Neutrophil (primary cell): Measurements from ENCODE around the gene DAZAP1.

Experiments
- H3K27ac ChIP-seq: fragments of 200-600 bp; sonication (generic); 2 replicates; pipeline ENCODE4 v1.5.1; 2016; ENCODE audit warnings: mild to moderate bottlenecking, moderate library complexity
- H3K27me3 ChIP-seq: fragments of 200-600 bp; sonication (generic); 2 replicates; pipeline ENCODE4 v1.6.0; 2016; ENCODE audit warnings: mild to moderate bottlenecking
- H3K36me3 ChIP-seq: fragments of 200-600 bp; sonication (generic); 2 replicates; pipeline ENCODE4 v1.5.1; 2017
- H3K4me1 ChIP-seq, 2 experiments: fragments of 200-600 bp in 1 of 2; sonication (generic) in 1 of 2; 1 replicate in 1 of 2; 2 replicates in 1 of 2; pipeline versions ENCODE4 v1.5.1 to v1.6.1; 2013 to 2016; ENCODE audit warnings: low read depth in 1 of 2, low read length in 1 of 2, mild to moderate bottlenecking in 1 of 2, moderate library complexity in 1 of 2; ENCODE audit not compliant: control insufficient read depth in 1 of 2, insufficient read depth in 1 of 2
- H3K4me3 ChIP-seq, 2 experiments: fragments of 200-600 bp in 1 of 2; sonication (generic) in 1 of 2; 1 replicate in 1 of 2; 2 replicates in 1 of 2; pipeline ENCODE4 v1.5.1; 2013 to 2016; ENCODE audit warnings: low read depth in 1 of 2, low read length in 1 of 2, mild to moderate bottlenecking in 1 of 2, moderate library complexity in 1 of 2
- H3K9me3 ChIP-seq: fragments of 200-600 bp; sonication (generic); 2 replicates; pipeline ENCODE4 v1.5.1; 2016
- TF ChIP-seq, protein P1 (sequence below): fragments of 200-600 bp; sonication (generic); IDR thresholded peaks from 2 replicates; pipeline ENCODE4 v1.5.1; 2016; ENCODE audit warnings: antibody characterized with exemption

DAZAP1 gene

DNA sequence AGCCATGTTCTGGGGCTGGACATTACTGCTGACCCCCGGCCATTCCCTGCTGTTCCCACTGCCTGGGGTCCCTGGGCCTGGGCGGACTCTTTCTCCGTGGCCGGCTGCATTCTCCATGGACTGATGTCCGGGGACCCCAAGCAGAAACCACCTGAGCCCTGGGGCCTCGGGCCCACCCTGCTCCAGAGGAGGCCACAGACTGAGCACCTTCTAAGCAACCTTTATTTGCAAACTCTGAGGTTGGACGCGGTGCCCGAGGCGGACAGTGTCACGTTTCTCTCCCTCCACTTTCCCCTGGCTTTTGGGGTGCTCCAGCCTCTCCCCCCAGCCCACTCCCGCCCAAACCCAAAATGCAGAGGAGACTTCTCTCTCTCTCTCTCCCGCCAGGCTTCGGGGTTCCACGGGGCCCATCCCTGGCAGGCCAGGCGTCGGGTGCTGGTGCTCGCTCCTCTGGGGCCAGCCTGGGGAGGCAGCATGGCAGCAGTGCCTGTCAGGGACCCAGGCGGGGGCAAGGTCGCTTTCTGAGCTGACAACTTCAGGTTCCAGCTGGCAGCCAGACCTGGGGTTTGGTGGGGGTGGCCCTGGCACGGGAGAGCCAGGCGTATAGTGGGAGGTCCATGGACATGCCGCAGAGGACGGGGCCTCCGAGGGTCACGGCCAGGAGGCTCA, 74.0 kb downstream of the DAZAP1 start:
- TF ChIP-seq, protein P1, sequence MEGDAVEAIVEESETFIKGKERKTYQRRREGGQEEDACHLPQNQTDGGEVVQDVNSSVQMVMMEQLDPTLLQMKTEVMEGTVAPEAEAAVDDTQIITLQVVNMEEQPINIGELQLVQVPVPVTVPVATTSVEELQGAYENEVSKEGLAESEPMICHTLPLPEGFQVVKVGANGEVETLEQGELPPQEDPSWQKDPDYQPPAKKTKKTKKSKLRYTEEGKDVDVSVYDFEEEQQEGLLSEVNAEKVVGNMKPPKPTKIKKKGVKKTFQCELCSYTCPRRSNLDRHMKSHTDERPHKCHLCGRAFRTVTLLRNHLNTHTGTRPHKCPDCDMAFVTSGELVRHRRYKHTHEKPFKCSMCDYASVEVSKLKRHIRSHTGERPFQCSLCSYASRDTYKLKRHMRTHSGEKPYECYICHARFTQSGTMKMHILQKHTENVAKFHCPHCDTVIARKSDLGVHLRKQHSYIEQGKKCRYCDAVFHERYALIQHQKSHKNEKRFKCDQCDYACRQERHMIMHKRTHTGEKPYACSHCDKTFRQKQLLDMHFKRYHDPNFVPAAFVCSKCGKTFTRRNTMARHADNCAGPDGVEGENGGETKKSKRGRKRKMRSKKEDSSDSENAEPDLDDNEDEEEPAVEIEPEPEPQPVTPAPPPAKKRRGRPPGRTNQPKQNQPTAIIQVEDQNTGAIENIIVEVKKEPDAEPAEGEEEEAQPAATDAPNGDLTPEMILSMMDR = no peak

DNA sequence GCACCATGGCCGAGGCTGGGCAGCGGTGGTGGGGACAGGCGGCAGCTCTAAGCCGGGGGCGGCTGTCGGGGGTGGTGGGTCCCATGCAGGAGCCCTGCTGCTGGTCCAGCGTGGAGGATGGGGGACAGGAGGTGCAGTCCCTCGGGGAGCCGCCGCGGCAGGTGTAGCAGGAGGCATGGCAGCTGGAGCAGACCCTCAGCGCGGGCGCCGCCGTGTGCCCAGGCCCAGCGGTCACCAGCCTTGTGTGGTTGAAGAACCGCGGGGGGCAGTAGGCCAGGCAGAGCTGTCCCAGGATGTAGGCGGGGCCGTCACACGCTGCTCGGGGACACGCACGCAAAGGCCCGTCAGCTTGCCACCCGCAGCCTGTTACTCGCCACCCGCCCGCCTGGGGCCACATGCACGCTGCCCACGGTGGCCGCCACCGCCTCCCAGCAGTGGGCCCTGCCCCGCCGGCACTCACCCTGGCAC, 74.5 kb downstream of the DAZAP1 start:
- Histone ChIP-seq H3K4me1 (peaks cover 18 to 22% of the 10 kb centered on the region in 2 experiments), H3K4me3 (no peak overlapping the region), H3K36me3 (peaks cover 6% of the 10 kb centered on the region), H3K9me3 (no peaks in the 10 kb centered on the region), H3K27me3 (no peaks in the 10 kb centered on the region), H3K27ac (no peak overlapping the region)
- TF ChIP-seq, protein P1 = no peak

More for the DNA sequence above, 74.0 kb downstream of the DAZAP1 start:
- peaks cover 18 to 22% of the 10 kb centered on the region in 2 experiments for H3K4me1 ChIP-seq
- H3K27ac ChIP-seq = no peak overlapping the region
- H3K9me3 ChIP-seq = no peaks in the 10 kb centered on the region
- H3K27me3 ChIP-seq = no peaks in the 10 kb centered on the region
- H3K4me3 ChIP-seq = no peak overlapping the region
- peaks cover 10% of the 10 kb centered on the region for H3K36me3 ChIP-seq

DNA sequence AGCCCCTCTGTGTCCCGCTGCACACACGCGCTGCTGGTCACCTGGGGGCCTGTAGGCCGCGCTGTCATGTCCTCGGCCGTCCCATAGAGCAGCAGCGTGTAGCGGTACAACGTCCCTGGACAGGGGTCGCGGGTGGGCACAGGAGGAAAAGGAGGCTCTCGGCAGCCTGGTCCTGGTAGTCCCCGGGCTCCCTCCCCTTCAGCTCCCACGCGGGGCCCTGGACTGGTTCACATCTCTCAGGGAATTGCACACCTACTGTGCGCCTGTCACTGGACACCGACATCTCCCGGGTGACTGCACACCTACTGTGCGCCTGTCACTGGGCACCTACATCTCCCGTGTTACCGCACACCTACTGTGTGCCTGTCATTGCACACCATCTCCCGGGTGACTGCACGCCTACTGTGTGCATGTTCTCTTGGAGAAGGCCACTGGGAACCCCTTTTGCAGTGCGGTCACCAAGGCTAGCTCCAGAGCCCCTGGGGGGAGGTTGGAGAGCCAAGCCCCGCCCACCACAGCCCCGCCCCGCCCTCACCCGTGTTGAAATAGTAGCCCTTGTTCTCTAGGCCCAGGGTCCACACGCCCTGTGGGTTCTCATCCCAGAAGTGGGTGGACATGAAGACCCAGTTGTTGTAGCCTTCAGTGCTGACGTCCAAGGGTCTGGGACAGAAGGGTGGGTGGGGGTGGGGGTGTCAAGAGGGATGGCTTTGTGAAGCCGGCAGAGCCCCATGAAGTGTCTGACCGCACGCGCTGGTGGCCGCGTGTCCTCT, 75.2 kb downstream of the DAZAP1 start:
- H3K27me3 ChIP-seq = no peaks in the 10 kb centered on the region
- no peaks in the 10 kb centered on the region for H3K36me3 ChIP-seq
- H3K9me3 ChIP-seq = no peaks in the 10 kb centered on the region
- TF ChIP-seq, protein P1 = no peak
- no peak overlapping the region for H3K27ac ChIP-seq
- H3K4me3 ChIP-seq = no peak overlapping the region
- peaks cover 18 to 22% of the 10 kb centered on the region in 2 experiments for H3K4me1 ChIP-seq

DNA sequence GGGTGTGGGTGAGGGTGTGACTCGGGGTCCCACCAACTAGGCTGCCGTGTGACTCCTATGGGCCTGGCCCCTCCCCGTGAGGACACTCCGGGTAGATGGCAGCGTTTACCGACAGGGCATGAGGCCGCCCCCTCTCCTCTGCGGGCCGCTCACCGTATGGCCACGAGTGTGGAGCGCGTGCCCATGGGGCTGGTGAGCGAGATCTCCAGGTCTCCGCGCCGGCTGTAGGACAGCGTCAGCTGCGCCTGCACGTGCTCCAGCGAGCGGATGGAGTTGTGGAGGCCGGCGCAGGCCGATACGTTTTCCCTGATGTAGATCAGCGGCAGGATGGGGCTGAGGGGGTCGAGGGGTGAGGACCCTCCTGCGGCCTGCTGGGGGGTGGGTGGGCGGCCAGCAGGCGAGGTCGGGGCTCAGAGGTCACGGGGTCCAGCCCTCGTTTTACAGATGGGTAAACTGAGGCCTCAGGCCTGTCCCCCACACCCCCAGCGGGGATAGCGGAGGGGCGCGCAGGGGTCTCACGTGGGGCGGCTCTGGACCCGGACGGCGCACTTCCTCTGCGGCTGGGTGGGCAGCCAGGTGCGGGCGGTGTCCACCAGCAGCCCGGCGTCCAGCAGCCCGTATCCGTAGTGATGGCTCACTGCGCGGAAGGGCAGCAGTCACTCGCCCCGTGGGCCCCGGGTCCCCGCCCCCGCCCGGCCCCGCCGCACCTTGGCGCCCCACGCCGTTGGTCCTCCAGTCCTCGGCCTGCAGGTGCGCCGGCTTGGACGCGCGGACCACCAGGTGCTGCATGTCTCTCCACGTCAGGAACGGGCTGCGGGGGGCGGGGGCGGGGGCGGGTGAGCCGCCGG, 76.0 kb downstream of the DAZAP1 start:
- H3K9me3 ChIP-seq = no peaks in the 10 kb centered on the region
- peaks cover 5% of the 10 kb centered on the region for H3K27me3 ChIP-seq
- H3K27ac ChIP-seq = no peak overlapping the region
- no peaks in the 10 kb centered on the region for H3K36me3 ChIP-seq
- TF ChIP-seq, protein P1 = no peak
- peaks cover 12 to 16% of the 10 kb centered on the region in 2 experiments for H3K4me1 ChIP-seq
- no peak overlapping the region for H3K4me3 ChIP-seq

DNA sequence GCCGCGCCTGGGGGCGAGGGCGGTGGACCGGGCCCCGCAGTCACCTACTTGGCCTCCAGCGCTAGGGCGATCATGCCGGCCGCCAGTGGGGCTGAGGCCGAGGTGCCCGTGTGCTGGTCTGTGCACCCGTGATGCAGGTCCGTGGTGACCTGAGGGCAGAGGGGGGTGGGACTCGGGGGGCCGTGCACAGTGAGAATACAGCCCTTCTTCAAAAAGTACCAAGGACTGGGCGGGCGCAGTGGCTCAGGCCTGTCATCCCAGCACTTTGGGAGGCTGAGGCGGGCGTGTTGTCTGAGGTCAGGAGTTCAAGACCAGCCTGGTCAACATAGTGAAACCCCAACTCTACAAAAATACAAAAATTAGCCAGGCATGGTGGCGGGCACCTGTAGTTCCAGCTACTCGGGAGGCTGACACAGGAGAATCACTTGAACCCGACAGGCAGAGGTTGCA, 76.6 kb downstream of the DAZAP1 start:
- H3K4me3 ChIP-seq = no peak overlapping the region

More for the DNA sequence above, 76.6 kb downstream of the DAZAP1 start:
- H3K36me3 ChIP-seq = no peaks in the 10 kb centered on the region
- H3K4me1 ChIP-seq = peaks cover 8 to 12% of the 10 kb centered on the region in 2 experiments
- TF ChIP-seq, protein P1 = no peak
- H3K27me3 ChIP-seq = peaks cover 11% of the 10 kb centered on the region
- H3K27ac ChIP-seq = no peak overlapping the region
- H3K9me3 ChIP-seq = no peaks in the 10 kb centered on the region
